LNCAP (cell line): ENCODE data around the gene MTHFR.

ENCODE experiments used
- CTCF ChIP-seq: fragments of 450-650 bp; IDR thresholded peaks from 2 replicates; pipeline ENCODE4 v1.5.1; 2017; ENCODE audit warnings: mild to moderate bottlenecking

The MTHFR gene

GRCh38 chr1:11779715-11780379, 25.9 kb downstream of the MTHFR start:
- TF ChIP-seq CTCF = no peak

GRCh38 chr1:11778844-11779623, 26.7 kb downstream of the MTHFR start:
- TF ChIP-seq CTCF = no peak

GRCh38 chr1:11778336-11778735, 27.4 kb downstream of the MTHFR start:
- no peak for TF ChIP-seq CTCF

- no peak for TF ChIP-seq CTCF
Observed at GRCh38 chr1:11777658-11778322, 28.0 kb downstream of the MTHFR start.

- TF ChIP-seq CTCF = no peak
Observed at GRCh38 chr1:11774753-11775152, 31.0 kb downstream of the MTHFR start.

- TF ChIP-seq CTCF = no peak
Observed at GRCh38 chr1:11772458-11772857, 33.3 kb downstream of the MTHFR start.

- no peak for TF ChIP-seq CTCF
Observed at GRCh38 chr1:11771481-11772043, 34.2 kb downstream of the MTHFR start.
